ENCODE measurements around the gene ID2. TPM values are rescaled to one million over a fixed set of nuclear protein-coding genes. Genes with fewer than 3 reads are reported as not detected.
A peak's percentile ranks its signal among the peaks of the same experiment; 100 is the strongest.

ID2 gene, protein sequence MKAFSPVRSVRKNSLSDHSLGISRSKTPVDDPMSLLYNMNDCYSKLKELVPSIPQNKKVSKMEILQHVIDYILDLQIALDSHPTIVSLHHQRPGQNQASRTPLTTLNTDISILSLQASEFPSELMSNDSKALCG
- polyA plus RNA-seq (2013, experiment 1 of 4), result 251 TPM
- 242 TPM for polyA plus RNA-seq (2013, experiment 2 of 4)
- polyA plus RNA-seq (2013, experiment 3 of 4), result 307 TPM
- polyA plus RNA-seq (2013, experiment 4 of 4), result 300 TPM

DNA sequence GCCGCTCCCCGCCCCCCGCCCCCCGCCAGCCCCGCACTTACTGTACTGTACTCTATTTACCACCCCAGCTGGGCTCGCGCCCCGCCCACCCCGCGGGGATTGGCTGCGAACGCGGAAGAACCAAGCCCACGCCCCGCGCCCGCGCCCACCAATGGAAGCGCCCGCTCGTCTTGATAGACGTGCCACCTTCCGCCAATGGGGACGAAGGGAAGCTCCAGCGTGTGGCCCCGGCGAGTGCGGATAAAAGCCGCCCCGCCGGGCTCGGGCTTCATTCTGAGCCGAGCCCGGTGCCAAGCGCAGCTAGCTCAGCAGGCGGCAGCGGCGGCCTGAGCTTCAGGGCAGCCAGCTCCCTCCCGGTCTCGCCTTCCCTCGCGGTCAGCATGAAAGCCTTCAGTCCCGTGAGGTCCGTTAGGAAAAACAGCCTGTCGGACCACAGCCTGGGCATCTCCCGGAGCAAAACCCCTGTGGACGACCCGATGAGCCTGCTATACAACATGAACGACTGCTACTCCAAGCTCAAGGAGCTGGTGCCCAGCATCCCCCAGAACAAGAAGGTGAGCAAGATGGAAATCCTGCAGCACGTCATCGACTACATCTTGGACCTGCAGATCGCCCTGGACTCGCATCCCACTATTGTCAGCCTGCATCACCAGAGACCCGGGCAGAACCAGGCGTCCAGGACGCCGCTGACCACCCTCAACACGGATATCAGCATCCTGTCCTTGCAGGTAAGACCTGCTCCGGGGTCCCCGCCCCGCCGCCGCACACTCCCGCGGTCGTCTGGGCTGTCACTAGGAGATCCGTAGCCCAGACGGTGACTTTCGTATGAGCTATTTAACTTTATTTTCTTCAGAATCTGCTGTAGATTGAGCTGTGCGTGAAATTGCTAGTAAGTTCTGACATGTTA lies at the start of gene ID2:
Gene ID2 (plus strand): TSS at position 271 of the 907 bp plus-strand sequence. CDS start 110 bp downstream, at position 381.
- Histone ChIP-seq H3K4me3 (ENCODE audit: insufficient read depth, low read depth, low read length) (peak within 1 kb of the TSS; percentile 88), H3K36me3 (ENCODE audit: control insufficient read depth, insufficient read depth, low read length) (no peaks in the 10 kb centered on the region), H3K9me3 (ENCODE audit: control insufficient read depth, low read length) (no peaks in the 10 kb centered on the region), H3K4me1 (ENCODE audit: control insufficient read depth, insufficient read depth, low read length) (peaks cover 25% of the 10 kb centered on the region), H3K27me3 (ENCODE audit: control insufficient read depth, insufficient read depth, low read length, poor library complexity, severe bottlenecking) (no peaks in the 10 kb centered on the region), H3K27ac (ENCODE audit: insufficient read depth, low read depth, low read length, poor library complexity, severe bottlenecking) (peak within 1 kb of the TSS; percentile 73)
- 0% methylated on average over 65 to 66 of the region's 70 CpGs for WGBS, 2 experiments

DNA sequence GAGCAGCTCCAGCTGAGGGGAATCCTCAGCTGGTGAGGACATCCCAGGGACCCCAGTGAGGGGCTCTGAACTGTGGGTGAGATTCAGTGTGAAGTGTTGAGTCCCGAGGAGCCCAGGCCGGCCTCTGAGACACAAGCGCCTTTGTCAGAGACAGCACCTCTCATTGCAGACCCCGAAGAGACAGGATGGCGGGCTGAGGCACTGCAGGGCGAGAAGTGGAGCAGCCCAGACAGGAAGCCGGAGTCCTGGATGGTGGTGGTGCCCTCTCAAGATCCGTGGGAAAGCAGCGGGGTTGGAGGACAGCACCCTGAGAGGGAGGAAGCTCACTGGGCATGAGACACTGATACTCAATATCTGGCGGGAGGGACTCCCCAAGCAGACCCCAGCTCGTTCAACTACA lies 49.1 kb upstream of the ID2 start:
- H3K9me3 ChIP-seq (ENCODE audit: control insufficient read depth, low read length), result no peaks in the 10 kb centered on the region
- no peak overlapping the region for H3K27ac ChIP-seq (ENCODE audit: insufficient read depth, low read depth, low read length, poor library complexity, severe bottlenecking)
- no peaks in the 10 kb centered on the region for H3K27me3 ChIP-seq (ENCODE audit: control insufficient read depth, insufficient read depth, low read length, poor library complexity, severe bottlenecking)
- H3K4me1 ChIP-seq (ENCODE audit: control insufficient read depth, insufficient read depth, low read length), result peaks cover 21% of the 10 kb centered on the region
- no peaks in the 10 kb centered on the region for H3K36me3 ChIP-seq (ENCODE audit: control insufficient read depth, insufficient read depth, low read length)
- no peak overlapping the region for H3K4me3 ChIP-seq (ENCODE audit: insufficient read depth, low read depth, low read length)
- 87% methylated on average over 11 of the region's 11 CpGs for WGBS, 2 experiments

- no peaks in the 10 kb centered on the region for H3K9me3 ChIP-seq (ENCODE audit: control insufficient read depth, low read length)
- no peaks in the 10 kb centered on the region for H3K27me3 ChIP-seq (ENCODE audit: control insufficient read depth, insufficient read depth, low read length, poor library complexity, severe bottlenecking)
- peaks cover 26% of the 10 kb centered on the region for H3K4me1 ChIP-seq (ENCODE audit: control insufficient read depth, insufficient read depth, low read length)
- no peaks in the 10 kb centered on the region for H3K36me3 ChIP-seq (ENCODE audit: control insufficient read depth, insufficient read depth, low read length)
- WGBS, 2 experiments, result 94% methylated on average over 7 of the region's 7 CpGs
- H3K27ac ChIP-seq (ENCODE audit: insufficient read depth, low read depth, low read length, poor library complexity, severe bottlenecking), result no peak overlapping the region
- H3K4me3 ChIP-seq (ENCODE audit: insufficient read depth, low read depth, low read length), result no peak overlapping the region
Measured at GRCh38 chr2:8633186-8633734, 48.6 kb upstream of the ID2 start.

GRCh38 chr2:8633735-8634313 lies 48.0 kb upstream of the ID2 start:
- Histone ChIP-seq H3K36me3 (ENCODE audit: control insufficient read depth, insufficient read depth, low read length) (no peaks in the 10 kb centered on the region), H3K27ac (ENCODE audit: insufficient read depth, low read depth, low read length, poor library complexity, severe bottlenecking) (no peak overlapping the region), H3K9me3 (ENCODE audit: control insufficient read depth, low read length) (no peaks in the 10 kb centered on the region), H3K4me1 (ENCODE audit: control insufficient read depth, insufficient read depth, low read length) (peaks cover 29% of the 10 kb centered on the region), H3K4me3 (ENCODE audit: insufficient read depth, low read depth, low read length) (no peak overlapping the region), H3K27me3 (ENCODE audit: control insufficient read depth, insufficient read depth, low read length, poor library complexity, severe bottlenecking) (no peaks in the 10 kb centered on the region)
- 86 to 88% methylated on average over 14 of the region's 14 CpGs for WGBS, 2 experiments

DNA sequence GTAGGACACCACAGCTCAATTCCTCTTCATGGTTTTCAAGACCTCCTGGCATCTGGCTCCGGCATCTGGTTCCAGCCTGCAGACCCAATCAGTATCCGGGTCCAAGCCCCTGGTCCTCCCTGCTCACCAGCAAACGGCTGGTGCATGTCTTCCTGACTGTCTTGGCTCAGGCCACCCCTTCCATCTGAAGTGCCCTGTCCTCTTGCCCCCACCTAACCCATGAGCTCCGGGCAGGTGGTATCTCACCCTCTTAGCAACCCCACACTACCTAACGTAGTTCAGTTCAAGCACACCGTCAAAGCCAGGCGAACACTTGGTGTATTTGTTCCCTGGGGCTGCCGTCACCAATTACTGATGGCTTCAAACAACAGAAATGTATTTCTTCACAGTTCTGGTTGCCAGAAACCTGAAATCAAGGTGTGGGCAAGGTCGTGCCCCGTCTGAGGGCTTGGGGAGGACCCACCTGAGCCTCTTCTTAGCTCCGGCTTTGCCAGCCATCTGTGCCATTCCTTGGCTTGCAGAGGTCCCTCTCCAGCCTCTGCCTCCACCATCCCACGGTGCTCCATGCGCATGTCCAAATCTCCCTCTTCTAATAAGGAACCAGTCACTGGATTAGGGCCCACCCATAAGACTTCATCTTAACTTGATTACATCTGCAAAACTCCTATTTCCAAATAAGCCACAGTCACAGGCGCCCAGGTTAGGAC lies 47.2 kb upstream of the ID2 start:
- 94 to 95% methylated on average over 14 of the region's 14 CpGs for WGBS, 2 experiments
- H3K27me3 ChIP-seq (ENCODE audit: control insufficient read depth, insufficient read depth, low read length, poor library complexity, severe bottlenecking), result no peaks in the 10 kb centered on the region
- peaks cover 36% of the 10 kb centered on the region for H3K4me1 ChIP-seq (ENCODE audit: control insufficient read depth, insufficient read depth, low read length)
- no peak overlapping the region for H3K4me3 ChIP-seq (ENCODE audit: insufficient read depth, low read depth, low read length)
- no peaks in the 10 kb centered on the region for H3K9me3 ChIP-seq (ENCODE audit: control insufficient read depth, low read length)
- no peak overlapping the region for H3K27ac ChIP-seq (ENCODE audit: insufficient read depth, low read depth, low read length, poor library complexity, severe bottlenecking)
- H3K36me3 ChIP-seq (ENCODE audit: control insufficient read depth, insufficient read depth, low read length), result no peaks in the 10 kb centered on the region

- Histone ChIP-seq H3K36me3 (ENCODE audit: control insufficient read depth, insufficient read depth, low read length) (no peaks in the 10 kb centered on the region), H3K27me3 (ENCODE audit: control insufficient read depth, insufficient read depth, low read length, poor library complexity, severe bottlenecking) (no peaks in the 10 kb centered on the region), H3K4me1 (ENCODE audit: control insufficient read depth, insufficient read depth, low read length) (peaks cover 36% of the 10 kb centered on the region), H3K9me3 (ENCODE audit: control insufficient read depth, low read length) (no peaks in the 10 kb centered on the region), H3K4me3 (ENCODE audit: insufficient read depth, low read depth, low read length) (no peak overlapping the region), H3K27ac (ENCODE audit: insufficient read depth, low read depth, low read length, poor library complexity, severe bottlenecking) (peak overlapping the region; percentile 79)
- 50 to 51% methylated on average over 15 of the region's 15 CpGs for WGBS, 2 experiments
Measured at GRCh38 chr2:8636041-8636491, 45.8 kb upstream of the ID2 start.

- 16% methylated on average over 16 of the region's 16 CpGs for WGBS, 2 experiments
- no peaks in the 10 kb centered on the region for H3K9me3 ChIP-seq (ENCODE audit: control insufficient read depth, low read length)
- H3K36me3 ChIP-seq (ENCODE audit: control insufficient read depth, insufficient read depth, low read length), result no peaks in the 10 kb centered on the region
- H3K4me3 ChIP-seq (ENCODE audit: insufficient read depth, low read depth, low read length), result no peak overlapping the region
- H3K4me1 ChIP-seq (ENCODE audit: control insufficient read depth, insufficient read depth, low read length), result peaks cover 38% of the 10 kb centered on the region
- H3K27me3 ChIP-seq (ENCODE audit: control insufficient read depth, insufficient read depth, low read length, poor library complexity, severe bottlenecking), result no peaks in the 10 kb centered on the region
- H3K27ac ChIP-seq (ENCODE audit: insufficient read depth, low read depth, low read length, poor library complexity, severe bottlenecking), result peak overlapping the region; percentile 79
Measured at GRCh38 chr2:8636721-8637636, 44.9 kb upstream of the ID2 start.

GRCh38 chr2:8638327-8638726 lies 43.5 kb upstream of the ID2 start:
- 1 to 2% methylated on average over 12 of the region's 12 CpGs for WGBS, 2 experiments
- H3K27ac ChIP-seq (ENCODE audit: insufficient read depth, low read depth, low read length, poor library complexity, severe bottlenecking), result peak overlapping the region; percentile 12
- peaks cover 48% of the 10 kb centered on the region for H3K4me1 ChIP-seq (ENCODE audit: control insufficient read depth, insufficient read depth, low read length)
- no peaks in the 10 kb centered on the region for H3K9me3 ChIP-seq (ENCODE audit: control insufficient read depth, low read length)
- no peaks in the 10 kb centered on the region for H3K36me3 ChIP-seq (ENCODE audit: control insufficient read depth, insufficient read depth, low read length)
- H3K27me3 ChIP-seq (ENCODE audit: control insufficient read depth, insufficient read depth, low read length, poor library complexity, severe bottlenecking), result no peaks in the 10 kb centered on the region
- no peak overlapping the region for H3K4me3 ChIP-seq (ENCODE audit: insufficient read depth, low read depth, low read length)

DNA sequence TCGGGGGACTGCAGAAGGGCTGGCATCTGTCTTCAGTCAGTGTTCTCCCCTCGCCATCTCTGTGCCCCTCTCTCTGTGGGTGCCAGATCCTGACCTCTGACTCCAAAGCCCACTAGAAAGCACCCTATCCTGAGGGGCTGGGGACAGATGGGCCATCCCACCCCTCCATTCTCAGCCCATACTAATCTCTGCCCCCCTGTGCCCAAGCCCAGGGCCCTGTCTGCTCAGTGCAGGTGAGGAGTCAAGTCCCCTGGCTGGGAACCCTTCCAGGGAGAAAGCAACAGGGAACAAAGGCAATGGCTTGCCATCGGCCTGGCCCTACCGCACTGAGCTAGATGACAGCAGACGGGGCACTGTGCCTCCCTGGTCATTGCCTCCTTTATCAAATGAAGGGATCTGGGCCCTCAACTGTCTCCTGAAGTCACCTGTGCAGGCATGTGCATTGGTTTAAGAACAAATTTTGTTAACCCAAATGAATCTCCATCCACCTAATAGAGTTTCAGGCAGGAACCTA lies 42.7 kb upstream of the ID2 start:
- Histone ChIP-seq H3K4me3 (ENCODE audit: insufficient read depth, low read depth, low read length) (no peak overlapping the region), H3K27me3 (ENCODE audit: control insufficient read depth, insufficient read depth, low read length, poor library complexity, severe bottlenecking) (no peaks in the 10 kb centered on the region), H3K27ac (ENCODE audit: insufficient read depth, low read depth, low read length, poor library complexity, severe bottlenecking) (no peak overlapping the region), H3K9me3 (ENCODE audit: control insufficient read depth, low read length) (no peaks in the 10 kb centered on the region), H3K4me1 (ENCODE audit: control insufficient read depth, insufficient read depth, low read length) (peaks cover 52% of the 10 kb centered on the region), H3K36me3 (ENCODE audit: control insufficient read depth, insufficient read depth, low read length) (no peaks in the 10 kb centered on the region)
- 94% methylated on average over 5 of the region's 5 CpGs for WGBS, 2 experiments
